GM19468 (cell line): ENCODE data around the gene GNG10.
A peak's percentile ranks its signal among the peaks of the same experiment; 100 is the strongest.
"Not testable (repeated sequence)": the region's sequence is repeated elsewhere in the genome, so short reads cannot be mapped to it uniquely, and the experiment has no call there.

ENCODE experiments used
- ATAC-seq: cut with Tn5 transposase; IDR thresholded peaks from one replicate; pipeline ENCODE4 v1.9.1; 2021; ENCODE audit warnings: mild to moderate bottlenecking, moderate library complexity, moderate number of reproducible peaks; ENCODE audit not compliant: unreplicated experiment; ENCODE audit errors: extremely low read depth

Gene GNG10

DNA sequence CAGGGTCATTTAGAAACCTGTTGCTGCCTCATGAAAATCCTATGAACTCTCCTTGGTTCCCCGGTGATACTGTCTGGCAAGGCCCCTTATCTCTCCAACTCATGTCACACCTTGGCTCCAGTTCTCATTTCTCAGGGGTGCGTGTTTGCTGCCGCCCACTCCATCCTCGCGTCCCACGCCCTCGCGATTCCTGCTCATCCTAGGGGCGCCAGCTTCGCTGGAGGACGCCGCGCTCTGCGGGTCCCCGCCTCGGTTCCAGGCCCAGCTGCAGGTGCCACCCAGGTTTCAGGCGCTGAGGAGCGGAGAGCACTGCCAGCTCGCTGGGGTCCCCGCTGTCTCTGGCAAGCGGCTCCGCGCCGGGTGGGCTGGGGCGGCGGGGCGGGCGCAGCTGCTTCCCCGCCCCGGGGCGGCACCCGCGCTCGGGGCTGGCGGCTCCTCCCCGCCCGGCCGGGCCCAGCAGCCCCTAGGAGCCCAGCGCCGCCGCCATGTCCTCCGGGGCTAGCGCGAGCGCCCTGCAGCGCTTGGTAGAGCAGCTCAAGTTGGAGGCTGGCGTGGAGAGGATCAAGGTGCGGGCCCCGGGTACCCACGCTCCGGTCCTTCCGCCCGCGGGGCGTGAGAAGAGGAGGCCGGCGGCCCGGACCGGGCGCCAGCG, at the start of gene GNG10:
TSS of gene GNG10 (plus strand) at position 456 of the 652 bp plus-strand sequence. CDS start at position 486, 30 bp downstream.
- ATAC-seq: peak; percentile 51

DNA sequence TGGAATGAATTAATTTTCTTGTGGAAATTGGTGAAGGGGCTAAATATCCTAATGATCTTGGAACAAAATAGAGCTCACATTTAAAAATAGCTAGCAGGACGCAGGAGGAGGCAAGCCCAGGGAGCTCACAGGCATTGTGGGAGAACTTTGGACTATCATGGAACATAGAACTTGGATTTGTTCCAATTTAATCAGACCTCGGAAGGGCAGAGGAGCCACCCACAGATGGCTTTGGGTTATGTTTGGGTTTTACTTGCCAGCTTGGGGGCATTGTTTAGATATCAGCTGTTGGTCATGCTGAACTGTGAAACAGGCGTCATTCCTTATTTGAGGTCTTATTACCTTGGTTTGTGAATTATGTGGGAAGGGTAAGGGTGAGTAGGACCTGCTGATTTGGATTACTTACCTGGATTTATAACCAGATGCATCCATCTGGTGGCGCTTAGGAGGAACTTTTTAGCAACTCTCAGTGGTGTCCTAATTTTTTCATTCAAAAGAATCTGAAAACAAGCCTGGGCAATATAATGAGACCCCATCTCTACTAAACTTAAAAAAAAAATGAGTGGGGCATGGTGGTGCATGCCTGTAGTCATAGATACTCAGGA, 47.9 kb upstream of the GNG10 start:
- no peak for ATAC-seq

DNA sequence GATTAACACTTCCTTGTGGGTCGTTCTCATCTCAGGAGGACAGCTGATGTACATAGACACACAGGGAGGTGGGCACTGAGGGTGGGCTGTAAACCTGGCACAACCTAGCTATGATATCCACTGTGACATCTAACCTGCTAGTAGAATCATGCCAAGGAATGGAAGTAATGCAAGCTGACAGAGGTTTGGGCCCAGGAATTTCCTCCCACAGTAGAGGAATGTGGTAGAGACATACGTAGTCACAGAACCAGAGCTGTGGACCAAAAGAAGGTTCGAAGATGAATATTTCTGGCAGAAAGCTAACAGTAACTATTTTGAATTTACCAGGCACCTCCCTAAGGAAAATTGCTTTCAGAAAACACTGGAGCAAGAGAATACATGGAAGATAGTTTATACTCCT, 45.5 kb upstream of the GNG10 start:
- no peak for ATAC-seq

DNA sequence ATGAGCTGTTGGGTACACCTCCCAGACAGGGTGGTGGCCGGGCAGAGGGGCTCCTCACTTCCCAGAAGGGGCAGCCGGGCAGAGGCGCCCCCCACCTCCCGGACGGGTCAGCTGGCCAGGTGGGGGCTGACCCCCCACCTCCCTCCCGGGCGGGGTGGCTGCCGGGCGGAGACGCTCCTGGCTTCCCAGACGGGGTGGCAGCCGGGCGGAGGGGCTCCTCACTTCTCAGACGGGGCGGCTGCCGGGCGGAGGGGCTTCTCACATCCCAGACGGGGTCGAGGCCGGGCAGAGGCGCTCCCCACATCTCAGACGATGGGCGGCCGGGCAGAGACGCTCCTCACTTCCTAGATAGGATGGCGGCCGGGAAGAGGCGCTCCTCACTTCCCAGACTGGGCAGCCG, 44.1 kb upstream of the GNG10 start:
- not testable (repeated sequence) for ATAC-seq

DNA sequence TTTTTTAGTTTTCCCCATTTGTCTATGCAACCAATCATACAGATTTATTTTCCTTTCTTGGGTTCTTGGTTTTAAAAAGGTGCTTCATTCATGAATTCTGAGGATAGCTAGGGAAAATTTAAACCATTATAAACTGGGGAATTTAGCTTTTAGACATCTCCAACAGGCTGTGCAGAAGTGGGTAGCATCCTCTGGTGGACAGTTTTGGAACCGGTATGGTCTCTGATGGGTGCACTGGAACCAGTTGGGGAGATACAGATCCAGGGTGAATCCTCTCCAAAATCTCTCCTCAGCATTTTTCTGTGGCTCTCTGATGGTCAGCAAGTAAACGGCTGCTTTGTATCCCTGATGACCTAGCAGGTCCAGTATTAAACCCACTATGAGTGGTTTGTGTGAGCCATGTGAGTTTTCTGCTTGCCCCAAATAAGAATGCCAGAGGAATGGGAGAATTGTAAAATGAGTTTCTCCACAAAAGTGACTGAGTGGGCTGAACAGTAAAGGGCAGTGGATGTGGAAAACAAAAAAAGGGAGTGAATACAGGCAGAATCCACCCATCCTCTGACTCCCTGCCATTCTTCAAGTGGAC, 39.4 kb upstream of the GNG10 start:
- ATAC-seq: no peak

DNA sequence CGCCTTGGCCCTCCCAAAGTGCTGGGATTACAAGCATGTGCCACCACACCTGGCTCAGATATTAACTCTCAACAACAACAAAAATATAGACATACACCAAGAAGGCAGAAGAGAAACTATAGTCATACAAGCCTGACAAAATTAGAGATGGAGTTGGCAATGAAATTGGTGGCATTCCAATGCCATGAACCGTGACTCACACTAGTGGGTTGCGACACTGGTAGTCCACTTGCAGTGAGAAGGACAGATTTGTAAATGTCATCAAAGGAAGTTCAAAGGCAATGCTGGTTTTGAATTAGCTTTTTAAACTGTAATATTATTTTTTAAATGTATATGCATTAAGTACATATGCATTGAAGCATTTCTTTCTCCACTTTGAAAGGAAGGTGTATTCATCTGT, 38.8 kb upstream of the GNG10 start:
- no peak for ATAC-seq

DNA sequence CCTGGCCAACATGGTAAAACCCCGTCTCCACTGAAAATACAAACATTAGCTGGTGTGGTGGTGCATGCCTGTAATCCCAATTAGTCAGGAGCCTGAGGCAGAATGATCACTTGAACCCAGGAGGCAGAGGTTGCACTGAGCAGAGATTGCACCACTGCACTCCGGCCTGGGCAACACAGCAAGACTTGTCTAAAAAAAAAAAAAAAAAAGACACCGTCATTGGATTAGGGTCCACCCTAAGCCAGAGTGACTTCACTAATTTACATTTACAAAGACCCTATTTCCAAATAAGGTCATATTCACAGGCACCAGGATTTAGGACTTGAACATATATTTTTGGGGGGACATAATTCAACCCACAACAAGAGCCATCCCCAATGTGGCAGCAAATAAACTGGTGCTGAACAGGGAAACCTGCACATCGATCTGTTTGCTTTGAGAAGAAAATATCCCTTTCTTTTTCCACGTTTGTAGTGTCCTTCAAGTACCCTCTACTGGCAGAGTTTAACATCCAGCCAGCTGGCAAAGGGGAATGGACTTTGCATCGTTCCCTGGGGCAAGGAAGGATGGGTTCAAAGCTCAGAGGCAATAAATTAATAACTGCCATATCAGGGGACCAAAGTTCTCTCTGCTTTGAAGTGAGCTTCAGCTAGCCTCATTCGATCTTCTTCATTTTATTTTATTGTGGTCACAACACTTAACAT, 34.0 kb upstream of the GNG10 start:
- no peak for ATAC-seq

DNA sequence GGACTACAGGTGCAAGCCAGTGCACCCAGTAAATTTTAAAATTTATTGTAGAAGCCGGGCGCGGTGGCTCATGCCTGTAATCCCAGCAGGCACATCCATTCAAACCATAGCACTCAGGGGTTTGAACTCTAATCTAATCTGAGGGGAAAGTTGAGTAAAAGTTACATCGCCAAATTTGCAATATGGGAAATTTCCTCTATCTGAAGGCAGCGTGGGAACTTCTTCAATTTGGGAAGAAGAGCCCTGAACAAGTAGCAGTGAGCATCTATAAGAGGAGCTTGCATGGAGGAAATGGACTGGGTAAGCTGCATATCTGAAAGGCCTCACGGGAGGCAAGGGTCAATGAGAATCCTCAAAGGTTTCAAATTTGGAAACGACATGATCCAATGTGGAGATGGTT, 33.0 kb upstream of the GNG10 start:
- no peak for ATAC-seq

DNA sequence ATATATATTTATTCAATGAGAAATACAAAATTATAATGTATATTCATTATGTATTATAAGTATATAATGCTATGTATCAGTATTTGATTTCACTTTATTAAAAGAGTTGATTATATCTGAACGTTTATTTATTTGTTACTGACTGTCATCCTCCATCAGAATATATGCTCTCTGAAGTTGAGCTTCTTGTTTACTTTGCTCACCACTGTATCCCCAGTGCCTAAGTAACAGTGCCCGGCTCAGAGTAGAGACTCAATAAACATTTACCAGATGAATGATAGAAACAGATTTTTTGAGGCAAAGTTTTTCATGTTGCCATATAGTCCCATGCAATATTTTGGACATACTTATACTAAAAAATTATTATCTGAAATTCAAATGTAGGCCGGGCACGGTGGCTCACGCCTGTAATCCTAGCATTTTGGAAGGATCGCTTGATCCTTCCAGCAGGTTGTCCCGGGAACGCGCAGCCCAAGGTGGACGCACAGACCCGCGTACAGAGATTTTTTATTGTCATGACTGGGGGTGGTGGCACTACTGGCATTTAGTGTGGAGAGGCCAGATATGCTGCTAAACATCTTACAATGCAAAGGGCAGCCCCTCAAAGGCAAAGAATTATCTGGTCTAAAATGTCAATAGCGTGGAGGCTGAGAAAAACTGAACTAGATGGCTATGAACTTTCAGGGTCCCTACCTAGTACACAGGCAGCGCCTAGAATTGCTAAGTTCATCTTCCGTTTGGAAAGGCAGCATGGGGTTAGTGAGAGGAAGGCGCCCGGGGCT, 31.0 kb upstream of the GNG10 start:
- ATAC-seq: no peak

DNA sequence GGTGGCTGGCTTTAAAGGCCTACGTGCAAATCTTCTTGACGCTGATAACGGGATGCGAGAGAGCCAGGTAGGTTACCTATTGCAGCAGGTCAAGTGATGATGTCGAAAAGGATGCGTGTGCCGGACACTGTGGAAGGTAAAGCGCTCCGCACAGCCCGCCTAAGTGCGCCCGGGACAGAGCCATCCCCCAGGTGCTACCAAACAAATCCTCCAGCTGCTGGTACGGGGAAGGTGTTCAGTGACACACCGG, 30.5 kb upstream of the GNG10 start:
- ATAC-seq: no peak

DNA sequence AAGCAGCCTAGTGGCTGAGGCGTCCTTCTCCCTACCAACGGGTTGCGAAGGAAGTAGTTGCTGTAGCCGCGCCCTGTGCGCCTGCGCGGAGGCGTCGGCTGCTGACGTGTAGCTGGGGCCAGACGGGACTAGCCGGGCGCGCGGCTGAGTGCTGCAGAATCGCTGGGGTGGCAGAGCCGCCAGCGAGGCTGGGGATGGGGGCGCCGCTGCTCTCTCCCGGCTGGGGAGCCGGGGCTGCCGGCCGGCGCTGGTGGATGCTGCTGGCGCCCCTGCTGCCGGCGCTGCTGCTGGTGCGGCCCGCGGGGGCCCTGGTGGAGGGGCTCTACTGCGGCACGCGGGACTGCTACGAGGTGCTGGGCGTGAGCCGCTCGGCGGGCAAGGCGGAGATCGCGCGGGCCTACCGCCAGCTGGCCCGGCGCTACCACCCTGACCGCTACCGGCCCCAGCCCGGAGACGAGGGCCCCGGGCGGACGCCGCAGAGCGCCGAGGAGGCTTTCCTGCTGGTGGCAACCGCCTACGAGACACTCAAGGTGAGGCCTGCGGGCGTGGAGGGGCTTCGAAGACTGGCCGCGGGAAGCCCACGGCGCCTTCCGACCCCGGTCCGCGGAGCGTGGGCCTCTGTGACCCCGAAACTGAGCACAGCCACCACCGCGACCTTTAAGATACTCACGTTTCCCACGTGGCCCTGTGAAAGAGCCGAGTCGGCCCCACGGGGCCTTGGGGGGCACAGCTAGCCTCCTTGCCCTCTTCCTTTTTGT, 30.0 kb upstream of the GNG10 start, which contains the start of gene DNAJC25:
TSS of gene DNAJC25 (plus strand) at position 121 of the 758 bp plus-strand sequence. CDS start at position 195, 74 bp downstream.
- peak; percentile 98 for ATAC-seq

DNA sequence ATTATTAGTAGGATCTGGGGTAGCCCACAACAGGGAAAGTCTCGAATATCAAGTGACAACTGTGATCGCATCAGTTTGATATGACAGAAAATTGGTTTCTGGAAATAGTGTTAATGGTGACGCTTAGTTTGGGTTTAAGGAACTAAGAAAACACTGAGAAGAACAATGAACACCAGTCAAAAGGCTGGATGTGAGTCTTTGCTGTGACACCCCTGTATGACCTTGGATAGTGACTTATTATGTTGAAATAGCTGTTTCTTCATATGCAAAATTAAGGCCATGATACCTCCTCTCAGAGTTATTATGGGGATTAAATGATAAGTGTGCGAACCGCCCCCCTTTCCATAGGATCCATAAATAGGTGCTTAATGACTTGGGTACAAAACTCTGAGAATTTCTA, 29.3 kb upstream of the GNG10 start:
- ATAC-seq: no peak

DNA sequence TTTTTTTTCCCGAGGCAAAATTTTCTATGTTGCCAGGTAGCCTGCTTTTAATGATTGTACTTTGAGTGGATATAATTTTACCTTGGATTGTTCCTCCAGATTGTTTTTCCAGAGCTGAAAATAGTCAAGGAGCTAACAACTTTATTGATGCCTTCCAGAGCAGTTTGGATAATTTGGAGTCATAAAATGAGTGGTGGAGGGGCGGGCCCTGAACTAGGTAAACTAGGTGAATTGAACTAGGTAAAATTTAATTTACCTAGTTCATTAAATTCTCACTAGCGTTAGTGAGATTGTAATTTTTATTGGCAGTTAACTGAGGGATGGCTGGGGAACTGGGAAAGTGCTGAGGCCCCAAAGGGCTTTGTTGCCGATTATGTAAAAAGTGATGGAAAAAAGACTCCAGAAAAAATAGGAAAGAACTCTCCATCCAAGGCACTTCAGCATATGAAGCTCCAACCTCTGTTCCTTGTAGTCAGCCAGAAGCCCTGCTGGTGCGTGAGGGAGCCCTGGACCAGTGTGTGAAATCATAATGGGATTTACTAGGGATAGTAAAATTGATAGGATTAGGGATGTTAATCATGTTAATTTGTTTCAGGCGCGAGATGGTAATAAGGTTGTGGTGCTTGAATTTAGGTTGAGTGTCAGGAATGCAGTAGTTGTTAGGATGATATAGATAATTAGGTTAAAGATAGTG, 28.6 kb upstream of the GNG10 start:
- no peak for ATAC-seq

DNA sequence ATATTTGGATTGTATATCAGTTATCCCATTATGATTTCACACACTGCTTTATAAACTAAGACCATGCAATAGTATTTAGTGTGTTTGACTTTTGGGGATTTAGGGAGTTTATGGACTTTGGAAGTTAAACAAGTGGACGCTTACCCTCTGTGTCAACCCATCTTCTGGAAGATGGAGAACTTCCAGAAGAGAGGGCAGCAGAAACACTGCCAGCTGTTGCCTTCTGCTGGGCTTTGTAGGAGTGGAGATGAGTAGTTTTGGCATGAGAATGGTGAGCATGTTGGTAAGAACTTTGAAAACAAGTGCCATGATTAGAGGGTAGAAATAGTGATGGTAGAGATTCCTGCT, 28.0 kb upstream of the GNG10 start:
- ATAC-seq: no peak

DNA sequence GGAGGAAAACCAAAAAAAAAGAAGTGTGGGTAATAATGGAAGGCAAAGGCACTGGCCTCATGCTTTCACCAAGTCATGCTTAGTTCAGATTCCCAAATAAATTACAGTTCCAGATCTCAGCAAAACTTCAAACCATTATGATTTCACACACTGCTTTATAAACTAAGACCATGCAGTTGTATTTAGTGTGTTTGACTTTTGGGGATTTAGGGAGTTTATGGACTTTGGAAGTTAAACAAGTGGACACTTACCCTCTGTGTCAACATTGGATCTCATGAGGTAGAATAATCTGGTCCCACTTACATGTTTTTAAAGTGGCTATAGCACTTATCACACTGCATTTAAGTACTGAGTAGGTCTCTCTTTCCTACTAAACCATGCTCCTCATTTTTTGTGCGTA, 26.5 kb upstream of the GNG10 start:
- no peak for ATAC-seq

DNA sequence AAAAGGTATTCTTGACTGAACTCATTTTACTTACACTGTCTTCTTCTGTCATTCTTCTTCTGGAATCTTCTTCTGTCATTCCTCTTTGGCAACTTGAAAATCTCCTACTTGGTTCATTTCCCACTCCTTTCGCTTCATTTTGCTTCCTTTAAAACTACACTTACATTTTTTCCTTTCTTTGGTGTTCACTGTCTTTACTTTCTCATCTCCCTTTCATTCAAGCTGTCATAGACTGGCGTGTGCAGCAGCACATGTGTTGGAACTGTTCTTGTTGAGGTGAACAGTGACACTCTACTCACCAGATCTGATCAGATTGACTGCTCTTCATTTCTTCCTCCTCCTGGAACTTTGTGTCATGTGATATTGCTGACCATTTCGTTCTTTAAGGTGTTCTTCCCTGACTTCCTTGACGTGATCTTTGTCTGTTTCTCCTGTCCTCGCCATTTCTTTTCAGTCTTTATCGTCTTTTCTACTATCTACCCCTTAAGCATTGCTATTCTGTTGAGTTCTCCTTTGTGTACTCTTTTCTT, 23.9 kb upstream of the GNG10 start:
- no peak for ATAC-seq

DNA sequence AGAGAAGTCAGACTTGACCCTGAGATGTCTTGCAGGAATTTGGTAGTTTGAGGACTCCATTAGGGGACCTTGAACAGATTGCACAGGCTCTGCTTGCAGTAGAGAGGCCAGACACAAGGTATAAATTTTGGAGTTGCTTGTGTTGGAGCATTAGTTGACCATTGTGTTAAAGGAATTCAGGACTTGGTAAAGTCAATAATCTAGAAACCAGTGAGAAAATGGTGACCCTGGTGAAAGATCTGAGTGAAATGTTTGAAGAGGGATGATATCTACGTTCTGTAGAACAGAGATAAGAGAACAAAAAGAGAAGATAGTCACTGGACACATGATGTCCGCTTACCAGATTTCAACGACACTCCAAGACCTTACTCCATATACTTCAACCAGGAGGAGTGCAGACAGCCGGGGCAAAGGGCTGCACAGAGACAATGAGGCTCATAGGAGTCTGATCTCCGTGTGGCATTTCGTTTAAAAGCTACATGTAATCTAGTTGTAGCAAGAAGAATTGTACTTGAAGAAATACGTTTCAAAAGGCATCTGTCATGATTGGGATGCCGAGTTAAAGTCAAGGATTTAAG, 17.1 kb upstream of the GNG10 start:
- no peak for ATAC-seq

DNA sequence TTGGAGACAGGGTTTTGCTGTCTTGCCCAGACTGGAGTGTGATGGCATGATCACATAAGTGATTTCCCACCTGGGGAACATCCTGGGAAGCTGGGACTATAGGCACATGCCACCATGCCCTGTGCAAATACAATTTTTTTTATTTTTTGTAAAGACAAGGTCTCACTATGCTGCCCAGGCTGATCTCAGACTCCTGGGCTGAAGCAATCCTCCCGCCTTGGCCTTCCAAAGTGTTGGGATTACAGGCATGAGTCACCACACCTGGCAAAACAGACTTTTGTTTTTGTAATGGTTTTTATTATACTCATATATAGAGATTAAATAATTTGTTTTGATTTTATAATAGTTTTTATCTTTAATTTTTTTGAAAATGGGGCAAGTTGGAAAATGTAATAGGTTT, 15.6 kb upstream of the GNG10 start:
- ATAC-seq: no peak

DNA sequence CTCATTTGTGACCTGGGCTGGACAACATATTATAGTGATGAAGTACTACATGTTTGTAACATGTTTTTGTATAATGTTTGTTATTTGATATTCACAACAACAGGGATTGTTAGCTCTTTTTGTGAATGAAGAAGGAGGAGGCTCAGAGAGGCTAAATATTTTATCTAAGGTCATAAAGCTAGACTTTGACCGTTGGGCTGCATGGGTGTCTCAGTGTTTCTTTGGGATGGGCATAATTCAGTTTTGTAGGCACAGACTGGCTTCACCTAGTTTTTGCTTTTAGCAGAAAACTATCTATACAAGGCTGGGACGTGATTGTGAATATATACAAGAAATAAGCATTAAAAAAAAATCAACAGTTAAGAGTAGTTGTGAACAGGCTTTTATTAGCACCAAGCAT, 15.0 kb upstream of the GNG10 start:
- no peak for ATAC-seq
